K562 (cell line): ENCODE data around the gene UTS2R. TPM values are rescaled to one million over a fixed set of nuclear protein-coding genes. Genes with fewer than 3 reads are reported as not detected.

ENCODE experiments used
- ATAC-seq: fragments of 200-7000 bp; cut with Tn5 transposase; 3 replicates; pipeline ENCODE4 v1.9.1; 2020; ENCODE audit warnings: moderate library complexity
- BruUV-seq: library from RNA; stranded (reverse); fragments of 400-500 nt; replicated peaks from 2 replicates; lab custom pipeline; 2021; lab: Mats Ljungman, UMichigan
- CTCF ChIA-PET: fragments of 300-600 bp; formaldehyde crosslinking; extraction: SDS; loops from one replicate; lab custom pipeline; 2021; ENCODE audit warnings: low intra/inter-chr PET ratio; lab: Yijun Ruan, JAX
- POLR2A ChIA-PET: fragments of 300-600, 350-650 bp; sonication (Branson Sonifier 250); formaldehyde crosslinking; extraction: SDS; loops from one replicate; lab custom pipeline; 2021; ENCODE audit warnings: antibody characterized with exemption, inconsistent platforms; lab: Yijun Ruan, JAX
- DNase-seq, 4 experiments: peaks; one replicate each; pipeline versions ENCODE4 v3.0.0 to v3.0.0-alpha.2; 2011 to 2018; ENCODE audit warnings: low spot score in 3 of 4, mixed read lengths in 3 of 4; ENCODE audit errors: extremely low read depth in 1 of 4
- FAIRE-seq: peaks from 2 replicates; lab custom pipeline; 2011; peaks lifted over from hg19 to GRCh38; lab: Jason Lieb, UNC
- H2AFZ ChIP-seq: 2 replicates; pipeline ENCODE4 v1.6.0; 2011; ENCODE audit warnings: low read depth, low read length, control low read depth, inconsistent platforms
- H3K27ac ChIP-seq: fragments of 200-600 bp; 3 replicates; pipeline ENCODE4 v1.8.0; 2011; ENCODE audit warnings: low read depth, mild to moderate bottlenecking, control low read depth, inconsistent platforms, low read length, moderate library complexity, mixed read lengths; ENCODE audit errors: extremely low read depth
- H3K27me3 ChIP-seq, 2 experiments: fragments of 300-600 bp in 1 of 2; 2 replicates in 1 of 2; 3 replicates in 1 of 2; pipeline versions ENCODE4 v1.6.0 to v1.8.0; 2011; ENCODE audit warnings: inconsistent platforms in 2 of 2, low read length in 2 of 2, mild to moderate bottlenecking in 1 of 2, mixed read lengths in 1 of 2, moderate library complexity in 1 of 2; ENCODE audit not compliant: control insufficient read depth in 2 of 2, insufficient read depth in 2 of 2
- H3K36me3 ChIP-seq: fragments of 300-600 bp; 3 replicates; pipeline ENCODE4 v1.8.0; 2011; ENCODE audit warnings: mild to moderate bottlenecking, low read length, inconsistent platforms; ENCODE audit not compliant: control insufficient read depth, insufficient read depth
- H3K4me1 ChIP-seq, 2 experiments: fragments of 200-600 bp in 1 of 2; replicated peaks in 1 of 2; 2 replicates in 1 of 2; 3 replicates in 1 of 2; pipeline versions ENCODE4 v1.5.1 to v1.8.0; 2011; ENCODE audit warnings: inconsistent platforms in 2 of 2, low read length in 2 of 2, mild to moderate bottlenecking in 1 of 2, mixed read lengths in 1 of 2, moderate library complexity in 1 of 2; ENCODE audit not compliant: control insufficient read depth in 2 of 2, insufficient read depth in 2 of 2
- H3K4me2 ChIP-seq: 2 replicates; pipeline ENCODE4 v1.6.1; 2011; ENCODE audit warnings: low read length, control low read depth, inconsistent platforms, mixed read lengths; ENCODE audit not compliant: insufficient read depth
- H3K4me3 ChIP-seq: fragments of 200-600 bp; sonication (generic), shearing (Covaris generic); 2 replicates; pipeline ENCODE4 v1.5.1; 2016; ENCODE audit warnings: control low read depth, inconsistent platforms
- H3K79me2 ChIP-seq: fragments of 200-600 bp; 3 replicates; pipeline ENCODE4 v1.8.0; 2011; ENCODE audit warnings: low read length, inconsistent platforms; ENCODE audit not compliant: control insufficient read depth, insufficient read depth
- H3K9ac ChIP-seq, 2 experiments: 2 replicates each; pipeline versions ENCODE4 v1.6.0 to v1.6.1; 2011; ENCODE audit warnings: low read depth in 2 of 2, low read length in 2 of 2, control low read depth in 1 of 2, inconsistent platforms in 1 of 2, mild to moderate bottlenecking in 1 of 2, mixed read lengths in 1 of 2; ENCODE audit not compliant: insufficient read depth in 1 of 2
- H3K9me1 ChIP-seq: one replicate; pipeline ENCODE4 v1.6.0; 2011; ENCODE audit warnings: inconsistent platforms, mild to moderate bottlenecking, low read length, moderate library complexity; ENCODE audit not compliant: control insufficient read depth, insufficient read depth
- H3K9me3 ChIP-seq: replicated peaks from 2 replicates; pipeline ENCODE4 v1.5.1; 2011; ENCODE audit warnings: low read depth, low read length, inconsistent platforms; ENCODE audit not compliant: control insufficient read depth, insufficient read depth
- H4K20me1 ChIP-seq: replicated peaks from 2 replicates; pipeline ENCODE4 v1.6.1; 2011; ENCODE audit warnings: low read length, inconsistent platforms, mixed read lengths; ENCODE audit not compliant: control insufficient read depth, insufficient read depth
- CBFB ChIP-seq: sonication (generic); formaldehyde crosslinking; IDR thresholded peaks from 2 replicates; pipeline ENCODE4 v1.4.0; 2020; ENCODE audit warnings: mild to moderate bottlenecking, missing genetic modification reagents
- CXXC5 ChIP-seq: fragments of 250-450 bp; sonication (Bioruptor Pico); IDR thresholded peaks from 2 replicates; pipeline ENCODE4 v1.8.0; 2022; ENCODE audit warnings: inconsistent platforms, mild to moderate bottlenecking, moderate library complexity
- FOXK1 ChIP-seq: sonication (generic); formaldehyde crosslinking; IDR thresholded peaks from 2 replicates; pipeline ENCODE4 v1.8.0; 2022; ENCODE audit warnings: missing genetic modification reagents, mild to moderate bottlenecking, borderline replicate concordance
- KLF16 ChIP-seq: IDR thresholded peaks from 2 replicates; pipeline ENCODE4 v1.6.1; 2016; ENCODE audit warnings: antibody characterized with exemption
- L3MBTL2 ChIP-seq: fragments of 450-650 bp; IDR thresholded peaks from 2 replicates; pipeline ENCODE4 v1.6.1; 2016; ENCODE audit warnings: mild to moderate bottlenecking, moderate library complexity
- LCOR ChIP-seq: sonication (generic); formaldehyde crosslinking; IDR thresholded peaks from 2 replicates; pipeline ENCODE4 v1.8.0; 2022; ENCODE audit warnings: mild to moderate bottlenecking, missing genetic modification reagents
- MAZ ChIP-seq, 2 experiments: fragments of 450-650 bp in 1 of 2; sonication (generic) in 1 of 2; formaldehyde crosslinking; IDR thresholded peaks in 1 of 2; conservative IDR thresholded peaks in 1 of 2; 2 replicates each; pipeline versions ENCODE4 v1.4.0 to v1.5.0; 2020; ENCODE audit warnings: mild to moderate bottlenecking in 1 of 2, missing genetic modification reagents in 1 of 2
- NEUROD1 ChIP-seq: fragments of 150-350 bp; IDR thresholded peaks from 2 replicates; pipeline ENCODE4 v1.6.1; 2014; ENCODE audit warnings: borderline replicate concordance, low read length, low read depth; ENCODE audit not compliant: partially characterized antibody
- RUNX1 ChIP-seq: sonication (generic); IDR thresholded peaks from 2 replicates; pipeline ENCODE4 v1.6.1; 2016; ENCODE audit warnings: antibody characterized with exemption, low read depth
- TBP ChIP-seq: optimal IDR thresholded peaks from 2 replicates; pipeline ENCODE3; 2011; ENCODE audit warnings: low read depth, low read length, improper control_type of control experiment
- WGBS: fragments of 100-300 bp; shearing (Covaris generic); methylation state at CpG from one replicate; pipeline ENCODE4 v1.1.6; 2016; ENCODE audit warnings: low coverage, mixed read lengths; ENCODE audit not compliant: insufficient coverage; ENCODE audit errors: missing lambda C conversion rate; 5-methylcytosine and 5-hydroxymethylcytosine counted together
- in situ Hi-C: fragments of 300-500 bp; cut with MboI; formaldehyde crosslinking; loops from 4 replicates; pipeline ENCODE4 v1.15.0; 2018; ENCODE audit warnings: inconsistent platforms, mixed read lengths
- intact Hi-C: fragments of 100-400 bp; cut with micrococcal nuclease; formaldehyde crosslinking; loops from 2 replicates; pipeline ENCODE4 v1.14.2; 2022
- polyA plus RNA-seq, 8 experiments: library from polyadenylated mRNA; depleted of rRNA in 4 of 8; stranded (reverse) in 5 of 8; unstranded in 3 of 8; fragments of >200 nt; fragmentation: Nextera tagmentation in 2 of 8; fragmentation: Illumina TruSeq in 1 of 8; extraction: Ambion mirVana in 2 of 8; extraction: Trizol in 1 of 8; gene quantifications; 2 replicates each; pipeline versions ENCODE4 v1.2.1 to v1.2.3, GENCODE V29; 2011 to 2014; ENCODE audit warnings: inconsistent platforms in 1 of 8, missing spikeins in 1 of 8
- total RNA-seq, 7 experiments: library from RNA; depleted of rRNA in 6 of 7; stranded (reverse); fragments of >200 nt in 6 of 7; fragmentation: Illumina TruSeq in 2 of 7; extraction: Trizol in 2 of 7; gene quantifications; 2 replicates each; pipeline versions ENCODE4 v1.2.1 to v1.2.3, GENCODE V29; 2011 to 2021; ENCODE audit warnings: low replicate concordance in 1 of 7
- TF ChIP-seq, protein P1 (sequence below): sonication (generic); formaldehyde crosslinking; IDR thresholded peaks from 2 replicates; pipeline ENCODE4 v1.8.0; 2022; ENCODE audit warnings: missing genetic modification reagents, mild to moderate bottlenecking, moderate library complexity, borderline replicate concordance

Gene UTS2R
- total and polyA plus RNA-seq, 9 of the 15 experiments (the other 6 are each of a cell fraction or from before 2014, with no cell fraction given): 0.22 TPM; not detected in 8

DNA sequence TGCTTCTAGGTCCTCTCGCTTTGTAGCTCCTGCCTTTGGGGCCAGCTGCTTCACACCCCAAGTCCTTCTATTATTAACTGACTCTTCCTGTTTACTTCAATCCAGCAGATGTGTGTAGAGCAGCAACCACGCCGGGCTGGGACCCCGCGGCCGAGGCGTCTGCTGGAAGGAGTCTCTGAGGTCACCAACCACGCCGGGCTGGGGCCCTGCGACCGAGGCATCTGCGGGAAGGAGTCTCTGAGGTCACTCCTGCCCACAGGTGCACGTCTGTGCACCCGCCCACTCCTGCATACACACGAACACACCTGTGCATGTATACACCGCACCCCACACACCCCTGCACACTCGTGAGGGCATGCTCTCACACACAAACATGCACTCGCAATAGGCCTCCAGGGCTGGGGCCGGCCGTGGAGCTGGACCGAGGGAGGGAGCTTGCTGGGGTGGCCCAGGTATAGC lies 20.3 kb upstream of the UTS2R start:
- in situ Hi-C loops: loop anchor here (5.0 kb wide), 2 partner anchors 206 to 431 kb away; no protein-coding TSS in a partner anchor
- DNase-seq: no peak
- H3K4me1 ChIP-seq: peaks cover 17 to 59% of the 10 kb centered on the region in 2 experiments; a peak in 4 of 5 replicates
- no peak overlapping the region for H3K4me3 ChIP-seq
- no peaks in the 10 kb centered on the region for H4K20me1 ChIP-seq
- no TSS peak for BruUV-seq
- WGBS: 44% methylated on average over 19 of the region's 21 CpGs
- no peak for TF ChIP-seq RUNX1
- H2AFZ ChIP-seq: no peak overlapping the region
- ChIA-PET CTCF (interaction anchor here (1.0 to 2.1 kb wide), 7 partner anchors 37 to 416 kb away, joined by 3 to 12 read pairs (median 5); no protein-coding TSS in a partner anchor), POLR2A (interaction anchor here (1.1 kb wide), 1 partner anchor 64 kb away, joined by 4 read pairs; no protein-coding TSS in a partner anchor)
- no peaks in the 10 kb centered on the region for H3K79me2 ChIP-seq
- FAIRE-seq: no peak
- H3K9ac ChIP-seq: no peak overlapping the region; a peak in 1 of 4 replicates
- no peaks in the 10 kb centered on the region for H3K9me1 ChIP-seq
- no peaks in the 10 kb centered on the region for H3K36me3 ChIP-seq
- no peaks in the 10 kb centered on the region for H3K9me3 ChIP-seq
- H3K27me3 ChIP-seq: no peaks in the 10 kb centered on the region
- ATAC-seq: no peak
- H3K27ac ChIP-seq: no peak overlapping the region
- intact Hi-C loops: loop anchor here (1.0 to 10.0 kb wide), 4 partner anchors 63 to 416 kb away; no protein-coding TSS in a partner anchor
- H3K4me2 ChIP-seq: no peak overlapping the region

DNA sequence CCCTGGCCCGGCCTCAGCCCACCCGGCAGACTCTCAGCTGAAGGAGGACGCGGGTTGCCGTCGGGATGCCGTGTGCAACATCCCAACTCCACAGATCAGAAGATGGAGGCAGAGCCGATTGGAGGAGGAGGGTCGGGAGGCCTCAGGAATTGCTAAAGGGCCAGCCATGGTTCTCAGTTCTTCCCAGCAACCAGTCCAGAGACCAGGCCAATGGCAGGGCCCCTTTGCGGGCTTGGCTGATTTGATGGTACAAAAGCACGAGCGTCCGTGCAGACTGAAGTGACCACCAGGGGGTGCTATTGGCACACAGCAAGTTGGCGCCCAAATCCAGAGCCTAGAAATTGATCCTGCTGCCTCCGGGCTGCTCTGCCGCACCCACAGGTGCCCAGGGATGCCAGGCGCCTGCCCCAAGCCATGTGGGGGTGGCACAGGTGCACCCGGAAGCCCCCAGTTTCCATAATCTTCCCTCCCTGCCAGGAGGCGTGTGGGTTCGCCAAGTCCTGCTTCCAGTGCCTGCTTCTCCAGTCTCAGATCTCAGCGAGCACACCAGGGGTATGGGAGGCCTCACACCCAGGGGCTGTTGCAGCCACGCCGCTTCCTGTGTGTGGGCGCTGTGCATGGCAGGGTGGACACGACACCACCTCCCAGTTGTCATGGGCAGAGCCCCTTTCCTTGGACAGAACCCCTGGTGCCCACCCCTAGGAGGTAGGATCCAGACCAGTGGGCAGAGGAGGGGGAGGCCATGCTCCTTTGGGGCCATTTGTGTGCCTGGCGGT lies 19.7 kb upstream of the UTS2R start:
- in situ Hi-C loops (loop anchor here (5.0 kb wide), 2 partner anchors 205 to 430 kb away; no protein-coding TSS in a partner anchor), intact Hi-C loops (loop anchor here (1.0 to 10.0 kb wide), 4 partner anchors 62 to 415 kb away; no protein-coding TSS in a partner anchor)
- H3K79me2 ChIP-seq: no peaks in the 10 kb centered on the region
- peak overlapping the region in 1 of 2 experiments; percentile 3; a peak in 1 of 4 replicates for H3K9ac ChIP-seq
- H2AFZ ChIP-seq: peak overlapping the region; percentile 72; the same call in 1 of the 2 replicates
- BruUV-seq: no TSS peak
- peaks cover 11 to 59% of the 10 kb centered on the region in 2 experiments; a peak in 4 of 5 replicates for H3K4me1 ChIP-seq
- no peaks in the 10 kb centered on the region for H4K20me1 ChIP-seq
- no peaks in the 10 kb centered on the region for H3K9me3 ChIP-seq
- 30% methylated on average over 21 of the region's 26 CpGs for WGBS
- no peak overlapping the region for H3K27ac ChIP-seq
- H3K4me3 ChIP-seq: no peak overlapping the region
- no peaks in the 10 kb centered on the region for H3K9me1 ChIP-seq
- peak overlapping the region; percentile 43; the same call in 1 of the 2 replicates for H3K4me2 ChIP-seq
- FAIRE-seq: peak; percentile 95
- ATAC-seq: peak; percentile 94
- H3K27me3 ChIP-seq: no peaks in the 10 kb centered on the region
- DNase-seq: peak; percentile 68 to 92 (median 74)
- ChIA-PET POLR2A (interaction anchor here (0.8 kb wide), 1 partner anchor 21 kb away, joined by 4 read pairs; no protein-coding TSS in a partner anchor), CTCF (interaction anchor here (0.6 to 2.1 kb wide), 10 partner anchors 37 to 564 kb away, joined by 3 to 12 read pairs (median 4); no protein-coding TSS in a partner anchor)
- no peaks in the 10 kb centered on the region for H3K36me3 ChIP-seq
- TF ChIP-seq CXXC5 (CRISPR knock-in tag): 0 out of 2 replicates have a peak, but pooled peaks have one; percentile 25
- TF ChIP-seq KLF16: peak; percentile 19; the same call in 1 of the 2 replicates
- 0 out of 2 replicates have a peak, but pooled peaks have one; percentile 27 for TF ChIP-seq FOXK1 (CRISPR knock-in tag)
- TF ChIP-seq NEUROD1: peak; percentile 22
- TF ChIP-seq CBFB (CRISPR knock-in tag): 0 out of 2 replicates have a peak, but pooled peaks have one; percentile 30
- TF ChIP-seq L3MBTL2: peak; percentile 35; the same call in 1 of the 2 replicates
- TF ChIP-seq, protein P1, sequence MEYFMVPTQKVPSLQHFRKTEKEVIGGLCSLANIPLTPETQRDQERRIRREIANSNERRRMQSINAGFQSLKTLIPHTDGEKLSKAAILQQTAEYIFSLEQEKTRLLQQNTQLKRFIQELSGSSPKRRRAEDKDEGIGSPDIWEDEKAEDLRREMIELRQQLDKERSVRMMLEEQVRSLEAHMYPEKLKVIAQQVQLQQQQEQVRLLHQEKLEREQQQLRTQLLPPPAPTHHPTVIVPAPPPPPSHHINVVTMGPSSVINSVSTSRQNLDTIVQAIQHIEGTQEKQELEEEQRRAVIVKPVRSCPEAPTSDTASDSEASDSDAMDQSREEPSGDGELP (CRISPR knock-in tag): peak; percentile 50; the same call in 1 of the 2 replicates
- peak; percentile 60; the same call in 1 of the 2 replicates for TF ChIP-seq LCOR
- TF ChIP-seq MAZ (CRISPR knock-in tag; conservative IDR thresholded peaks at IDR 0.05 in 1 of 2, IDR thresholded peaks at IDR 0.05 in 1 of 2): 0 out of 4 replicates have a peak, but pooled peaks have one; percentile 22 to 39
- TF ChIP-seq TBP: peak; percentile 5
